H9 (cell line): ENCODE results near the gene SV2A. TPM values are rescaled to one million over a fixed set of nuclear protein-coding genes. Genes with fewer than 3 reads are reported as not detected.

ENCODE experiments used
- DNase-seq: peaks from one replicate; pipeline ENCODE4 v3.0.0-alpha.2; 2017
- H2AFZ ChIP-seq: one replicate; pipeline ENCODE4 v1.6.1; 2013; ENCODE audit warnings: mild to moderate bottlenecking, low read length, control low read depth, moderate library complexity
- H2AK5ac ChIP-seq: 2 replicates; pipeline ENCODE4 v1.6.1; 2013; ENCODE audit warnings: low read length, control low read depth, mixed read lengths; ENCODE audit not compliant: insufficient read length
- H2BK120ac ChIP-seq: one replicate; pipeline ENCODE4 v1.6.1; 2013; ENCODE audit warnings: low read depth, mild to moderate bottlenecking, low read length, control low read depth, inconsistent platforms; ENCODE audit not compliant: poor library complexity, severe bottlenecking
- H2BK12ac ChIP-seq: 2 replicates; pipeline ENCODE4 v1.6.1; 2013; ENCODE audit warnings: low read length, control low read depth, mixed read lengths, low read depth; ENCODE audit not compliant: insufficient read length
- H2BK15ac ChIP-seq: 2 replicates; pipeline ENCODE4 v1.6.1; 2013; ENCODE audit warnings: low read depth, low read length, control low read depth
- H2BK20ac ChIP-seq: one replicate; pipeline ENCODE4 v1.6.1; 2013; ENCODE audit warnings: low read depth, mild to moderate bottlenecking, low read length, control low read depth, inconsistent platforms; ENCODE audit not compliant: poor library complexity, severe bottlenecking
- H2BK5ac ChIP-seq: 2 replicates; pipeline ENCODE4 v1.6.1; 2013; ENCODE audit warnings: low read length, control low read depth, mixed read lengths; ENCODE audit not compliant: insufficient read length
- H3K14ac ChIP-seq: 2 replicates; pipeline ENCODE4 v1.6.1; 2013; ENCODE audit warnings: low read length, control low read depth; ENCODE audit not compliant: insufficient read depth
- H3K18ac ChIP-seq: 2 replicates; pipeline ENCODE4 v1.6.1; 2013; ENCODE audit warnings: low read depth, mild to moderate bottlenecking, mixed read lengths, low read length, control low read depth; ENCODE audit not compliant: insufficient read length
- H3K23ac ChIP-seq: 2 replicates; pipeline ENCODE4 v1.6.1; 2013; ENCODE audit warnings: low read length, control low read depth, mixed read lengths, low read depth; ENCODE audit not compliant: insufficient read length
- H3K23me2 ChIP-seq: 2 replicates; pipeline ENCODE4 v1.6.1; 2013; ENCODE audit warnings: low read depth, mild to moderate bottlenecking, mixed read lengths, low read length, control low read depth; ENCODE audit not compliant: insufficient read length, poor library complexity, severe bottlenecking
- H3K27ac ChIP-seq: 2 replicates; pipeline ENCODE4 v1.5.1; 2013; ENCODE audit warnings: low read length, control low read depth, mixed read lengths, low read depth; ENCODE audit not compliant: insufficient read length
- H3K27me3 ChIP-seq: 2 replicates; pipeline ENCODE4 v1.6.1; 2013; ENCODE audit warnings: low read length, control low read depth, inconsistent platforms; ENCODE audit not compliant: insufficient read depth
- H3K4ac ChIP-seq: 2 replicates; pipeline ENCODE4 v1.6.1; 2013; ENCODE audit warnings: low read depth, mild to moderate bottlenecking, control low read depth, inconsistent platforms, low read length, moderate library complexity
- H3K4me1 ChIP-seq: 2 replicates; pipeline ENCODE4 v1.6.1; 2013; ENCODE audit warnings: low read length, control low read depth, inconsistent platforms; ENCODE audit not compliant: insufficient read depth
- H3K4me2 ChIP-seq: 2 replicates; pipeline ENCODE4 v1.6.1; 2013; ENCODE audit warnings: low read length, control low read depth, mixed read lengths; ENCODE audit not compliant: insufficient read length, insufficient read depth
- H3K56ac ChIP-seq: 2 replicates; pipeline ENCODE4 v1.6.1; 2013; ENCODE audit warnings: low read depth, mild to moderate bottlenecking, mixed read lengths, low read length, control low read depth; ENCODE audit not compliant: insufficient read length
- H3K79me1 ChIP-seq: 2 replicates; pipeline ENCODE4 v1.6.1; 2013; ENCODE audit warnings: low read depth, mild to moderate bottlenecking, moderate library complexity, low read length, control low read depth, inconsistent platforms; ENCODE audit not compliant: insufficient read depth, poor library complexity, severe bottlenecking
- H3K79me2 ChIP-seq: 2 replicates; pipeline ENCODE4 v1.6.1; 2013; ENCODE audit warnings: low read length, control low read depth, inconsistent platforms; ENCODE audit not compliant: insufficient read depth
- H3K9ac ChIP-seq: 2 replicates; pipeline ENCODE4 v1.6.1; 2013; ENCODE audit warnings: low read length, control low read depth, mixed read lengths; ENCODE audit not compliant: insufficient read length; ENCODE audit errors: extremely low read depth
- H3K9me3 ChIP-seq: one replicate; pipeline ENCODE4 v1.6.1; 2013; ENCODE audit warnings: low read depth, low read length, inconsistent platforms; ENCODE audit not compliant: control insufficient read depth
- H3T11ph ChIP-seq: one replicate; pipeline ENCODE4 v1.6.1; 2013; ENCODE audit warnings: mild to moderate bottlenecking, low read length, control low read depth, inconsistent platforms
- H4K20me1 ChIP-seq: one replicate; pipeline ENCODE4 v1.6.1; 2013; ENCODE audit not compliant: control insufficient read depth, insufficient read length, insufficient read depth
- H4K5ac ChIP-seq: 2 replicates; pipeline ENCODE4 v1.6.1; 2013; ENCODE audit warnings: low read depth, mild to moderate bottlenecking, mixed read lengths, low read length, control low read depth; ENCODE audit not compliant: insufficient read length
- H4K8ac ChIP-seq: replicated peaks from 2 replicates; pipeline ENCODE4 v1.6.1; 2013; ENCODE audit warnings: low read length, control low read depth, mixed read lengths, low read depth; ENCODE audit not compliant: insufficient read length
- H4K91ac ChIP-seq: 2 replicates; pipeline ENCODE4 v1.6.1; 2013; ENCODE audit warnings: low read depth, mild to moderate bottlenecking, moderate library complexity, mixed read lengths, low read length, control low read depth; ENCODE audit not compliant: insufficient read length
- H3K27ac Mint-ChIP-seq, 3 experiments: 2 replicates in 2 of 3; 3 replicates in 1 of 3; pipeline ENCODE4 v1.8.0; 2020 to 2021; ENCODE audit warnings: mixed read lengths in 3 of 3, mild to moderate bottlenecking in 1 of 3, moderate library complexity in 1 of 3
- H3K27me3 Mint-ChIP-seq: 2 replicates; pipeline ENCODE4 v1.8.0; 2021; ENCODE audit warnings: low read depth, mild to moderate bottlenecking, moderate library complexity, mixed read lengths
- H3K36me3 Mint-ChIP-seq, 3 experiments: 2 replicates in 2 of 3; 3 replicates in 1 of 3; pipeline ENCODE4 v1.8.0; 2020 to 2021; ENCODE audit warnings: low read depth in 3 of 3, mixed read lengths in 3 of 3; ENCODE audit not compliant: insufficient read depth in 1 of 3
- H3K4me1 Mint-ChIP-seq, 2 experiments: 2 replicates each; pipeline ENCODE4 v1.8.0; 2020; ENCODE audit warnings: mixed read lengths in 2 of 2
- H3K4me3 Mint-ChIP-seq, 2 experiments: 2 replicates in 1 of 2; 3 replicates in 1 of 2; pipeline ENCODE4 v1.8.0; 2020 to 2021; ENCODE audit warnings: mild to moderate bottlenecking in 2 of 2, mixed read lengths in 2 of 2, moderate library complexity in 1 of 2
- H3K9me3 Mint-ChIP-seq, 2 experiments: 2 replicates in 1 of 2; 3 replicates in 1 of 2; pipeline ENCODE4 v1.8.0; 2020; ENCODE audit warnings: mild to moderate bottlenecking in 2 of 2, mixed read lengths in 2 of 2, moderate library complexity in 1 of 2
- CTCF ChIP-seq: fragments of 200-600 bp; sonication (generic); conservative IDR thresholded peaks from 3 replicates; pipeline ENCODE4 v1.8.0; 2021; ENCODE audit warnings: antibody characterized with exemption, mild to moderate bottlenecking
- WGBS: extraction: QIAGEN DNeasy Blood & Tissue Kit; methylation state at CpG from one replicate; pipeline ENCODE4 v1.1.7; 2013; ENCODE audit warnings: missing lambda C conversion rate, low lambda C conversion rate, mixed read lengths; ENCODE audit not compliant: insufficient read length; ENCODE audit errors: extremely low coverage; 5-methylcytosine and 5-hydroxymethylcytosine counted together
- total RNA-seq: library from RNA; stranded (reverse); gene quantifications from 2 replicates; pipeline ENCODE4 v1.2.1, GENCODE V29; 2021

The SV2A gene
- total RNA-seq, 1 experiment from 2014 or later: 42.4 TPM

GRCh38 chr1:149888247-149888998, 29.2 kb downstream of the SV2A start:
- peak overlapping the region; percentile 91 for H3K18ac ChIP-seq
- H2AK5ac ChIP-seq: no peak overlapping the region
- peak overlapping the region; percentile 98 for H3K27ac ChIP-seq
- H4K8ac ChIP-seq: no peak overlapping the region
- H2BK15ac ChIP-seq: no peak overlapping the region
- H3K36me3 Mint-ChIP-seq: no peaks in the 10 kb centered on the region
- no peak overlapping the region for H2BK20ac ChIP-seq
- peaks cover 4 to 7% of the 10 kb centered on the region in 2 experiments; a peak in 3 of 4 replicates for H3K4me1 Mint-ChIP-seq
- no peaks in the 10 kb centered on the region for H3K27me3 Mint-ChIP-seq
- H3K27ac Mint-ChIP-seq: no peak overlapping the region
- H3K79me2 ChIP-seq: no peaks in the 10 kb centered on the region
- H2BK5ac ChIP-seq: peak overlapping the region; percentile 74
- H4K20me1 ChIP-seq: no peaks in the 10 kb centered on the region
- no CpG with 5 or more reads among the region's 28 CpGs for WGBS
- H2BK120ac ChIP-seq: no peak overlapping the region
- H3K27me3 ChIP-seq: no peaks in the 10 kb centered on the region
- H3K4me2 ChIP-seq: peak overlapping the region; percentile 98
- H4K5ac ChIP-seq: peak overlapping the region; percentile 65
- no peaks in the 10 kb centered on the region for H3K9me3 ChIP-seq
- no peak overlapping the region for H2AFZ ChIP-seq
- peak overlapping the region; percentile 91 for H3K9ac ChIP-seq
- H3K9me3 Mint-ChIP-seq: no peaks in the 10 kb centered on the region
- peak overlapping the region; percentile 83; the same call in 1 of the 2 replicates for H3K14ac ChIP-seq
- peak overlapping the region; percentile 92 for H3K23ac ChIP-seq
- H3K4me3 Mint-ChIP-seq: no peak overlapping the region
- no peak overlapping the region for H2BK12ac ChIP-seq
- H3K23me2 ChIP-seq: peaks cover 24% of the 10 kb centered on the region
- H3K79me1 ChIP-seq: no peaks in the 10 kb centered on the region
- peak; percentile 71 for TF ChIP-seq CTCF
- no peak overlapping the region for H4K91ac ChIP-seq
- H3T11ph ChIP-seq: peak overlapping the region; percentile 7
- H3K4me1 ChIP-seq: peaks cover 3% of the 10 kb centered on the region; the same call in 1 of the 2 replicates
- DNase-seq: peak; percentile 89
- H3K4ac ChIP-seq: no peak overlapping the region; the same call in 1 of the 2 replicates
- peak overlapping the region; percentile 89 for H3K56ac ChIP-seq
